GM21360 (cell line): ENCODE measurements around the gene ADCK1.
"Not testable (repeated sequence)": the region's sequence is repeated elsewhere in the genome, so short reads cannot be mapped to it uniquely, and the experiment has no call there.

Experiments used
- ATAC-seq: cut with Tn5 transposase; IDR thresholded peaks from one replicate; pipeline ENCODE4 v1.9.1; 2021; ENCODE audit warnings: mild to moderate bottlenecking, moderate library complexity; ENCODE audit not compliant: unreplicated experiment

ADCK1 gene

DNA sequence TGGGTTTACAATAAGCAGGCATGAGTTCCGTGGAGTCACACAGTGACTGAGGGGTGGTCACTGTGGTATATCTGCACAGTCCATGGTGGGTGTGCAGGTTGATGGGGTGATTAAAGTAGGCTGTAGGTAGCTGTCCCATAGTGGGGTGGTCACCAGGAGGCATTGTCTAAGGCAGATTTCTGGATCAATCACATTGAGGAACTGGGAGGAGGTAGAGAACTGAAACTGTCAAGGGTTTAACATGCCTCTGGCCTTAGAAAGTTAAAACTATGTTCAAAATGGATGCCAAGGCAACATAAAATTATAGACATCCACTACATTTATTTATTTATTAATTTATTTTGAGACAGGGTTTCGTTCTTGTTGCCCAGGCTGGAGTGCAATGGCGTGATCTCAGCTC lies 8.3 kb downstream of the ADCK1 start:
- no peak for ATAC-seq

- no peak for ATAC-seq
Observed at GRCh38 chr14:77809011-77809410, 9.1 kb downstream of the ADCK1 start.

- ATAC-seq, result no peak
Observed at GRCh38 chr14:77812028-77812427, 12.1 kb downstream of the ADCK1 start.

- ATAC-seq, result not testable (repeated sequence)
Observed at GRCh38 chr14:77812682-77813081, 12.8 kb downstream of the ADCK1 start.

DNA sequence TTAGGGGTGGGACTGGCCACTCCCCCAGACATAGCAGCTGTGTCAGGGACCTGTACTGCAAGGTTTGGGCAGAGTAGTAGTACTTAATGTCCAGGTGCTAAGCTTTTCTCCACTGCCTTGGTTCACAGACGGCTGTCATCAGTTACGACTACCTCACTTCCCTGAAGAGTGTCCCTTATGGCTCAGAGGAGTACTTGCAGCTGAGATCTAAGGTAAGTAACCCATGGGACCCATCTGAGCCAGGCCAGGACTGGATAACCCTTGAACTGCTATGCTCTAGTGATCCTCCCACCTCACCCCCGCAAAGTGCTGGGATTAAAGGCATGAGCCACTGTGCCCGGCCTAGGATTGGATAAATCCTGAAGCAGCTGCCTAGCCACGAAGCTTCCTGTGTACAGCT lies 22.4 kb downstream of the ADCK1 start:
- ATAC-seq, result no peak

GRCh38 chr14:77822741-77823140 lies 22.8 kb downstream of the ADCK1 start:
- ATAC-seq, result no peak

GRCh38 chr14:77823378-77823777 lies 23.5 kb downstream of the ADCK1 start:
- ATAC-seq, result no peak

- ATAC-seq, result no peak
Observed at GRCh38 chr14:77825895-77826519, 26.1 kb downstream of the ADCK1 start.

- ATAC-seq, result no peak
Observed at GRCh38 chr14:77830692-77831091, 30.8 kb downstream of the ADCK1 start.

GRCh38 chr14:77832297-77832696 lies 32.4 kb downstream of the ADCK1 start:
- ATAC-seq, result no peak

- ATAC-seq, result no peak
Observed at GRCh38 chr14:77837926-77838325, 38.0 kb downstream of the ADCK1 start.

DNA sequence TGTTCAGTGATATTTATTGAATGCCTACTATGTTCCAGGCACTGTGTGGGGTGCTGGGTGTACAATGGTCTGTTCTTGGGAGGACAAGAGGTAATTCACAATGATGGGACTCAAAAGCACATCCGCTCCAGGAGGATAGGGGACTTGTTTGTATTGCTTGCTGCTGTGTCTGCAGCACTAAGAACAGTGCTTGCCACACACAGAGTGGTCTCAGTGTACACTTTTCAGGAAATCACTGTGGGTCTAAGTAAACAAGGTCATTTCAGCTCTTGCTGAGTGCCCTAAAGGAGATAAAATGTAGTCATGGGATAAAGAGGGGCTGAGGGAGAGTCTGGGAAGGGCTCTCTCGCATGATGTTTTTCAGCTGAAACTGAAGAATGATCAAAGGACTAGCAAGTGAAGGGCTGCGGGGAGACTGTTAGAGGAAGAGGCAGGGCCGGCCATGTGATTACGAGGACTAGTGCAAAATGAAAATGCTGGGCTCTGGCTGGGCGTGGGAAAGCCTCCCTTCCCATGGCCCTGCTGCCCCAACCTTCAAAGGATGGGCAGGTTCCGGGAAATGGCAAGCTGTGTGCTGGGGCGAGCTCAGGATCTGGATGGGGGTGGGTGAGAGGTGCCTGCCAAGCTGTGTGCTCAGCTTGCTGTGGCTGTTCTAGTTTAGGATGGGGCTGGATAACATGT lies 39.1 kb downstream of the ADCK1 start:
- ATAC-seq, result no peak

- no peak for ATAC-seq
Observed at GRCh38 chr14:77843195-77843594, 43.3 kb downstream of the ADCK1 start.

- ATAC-seq, result no peak
Observed at GRCh38 chr14:77843651-77844050, 43.7 kb downstream of the ADCK1 start.

- no peak for ATAC-seq
Observed at GRCh38 chr14:77844802-77845201, 44.9 kb downstream of the ADCK1 start.

DNA sequence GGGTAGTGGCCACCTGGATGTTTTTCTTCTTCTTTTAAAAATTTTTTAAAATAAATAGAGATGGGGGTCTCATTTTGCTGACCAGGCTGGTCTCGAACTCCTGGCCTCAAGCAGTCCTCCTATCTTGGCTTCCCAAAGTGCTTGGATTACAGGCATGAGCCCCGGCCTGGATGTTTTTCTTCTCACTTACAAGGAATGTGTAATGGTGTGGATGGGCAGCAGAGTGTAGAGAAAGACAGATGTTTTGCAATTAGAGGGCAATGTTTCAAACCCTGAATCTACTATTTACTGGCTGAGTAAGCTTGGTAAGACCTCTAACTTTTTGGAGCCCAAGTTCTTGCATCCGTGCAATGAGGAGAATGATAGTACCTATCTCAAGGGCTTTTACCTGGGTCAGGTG lies 48.1 kb downstream of the ADCK1 start:
- ATAC-seq, result no peak

DNA sequence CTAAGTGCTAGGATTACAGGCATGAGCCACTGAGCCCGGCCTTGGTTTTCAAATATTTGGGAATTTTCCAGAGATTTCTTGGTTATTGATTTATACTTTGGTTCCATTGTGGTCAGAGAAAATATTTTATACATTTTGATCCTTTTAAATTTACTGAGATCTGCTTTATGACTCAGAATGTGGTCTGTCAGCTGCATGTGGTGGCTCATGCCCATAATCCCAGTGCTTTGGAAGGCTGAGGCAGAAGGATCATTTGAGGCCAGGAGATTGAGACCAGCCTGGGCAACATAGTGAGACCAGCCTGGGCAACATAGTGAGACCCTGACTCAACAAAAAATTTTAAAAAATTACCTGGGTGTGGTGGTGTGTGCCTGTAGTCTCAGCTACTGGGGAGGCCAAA lies 49.8 kb downstream of the ADCK1 start:
- no peak for ATAC-seq

- ATAC-seq, result no peak
Observed at GRCh38 chr14:77853919-77854318, 54.0 kb downstream of the ADCK1 start.

DNA sequence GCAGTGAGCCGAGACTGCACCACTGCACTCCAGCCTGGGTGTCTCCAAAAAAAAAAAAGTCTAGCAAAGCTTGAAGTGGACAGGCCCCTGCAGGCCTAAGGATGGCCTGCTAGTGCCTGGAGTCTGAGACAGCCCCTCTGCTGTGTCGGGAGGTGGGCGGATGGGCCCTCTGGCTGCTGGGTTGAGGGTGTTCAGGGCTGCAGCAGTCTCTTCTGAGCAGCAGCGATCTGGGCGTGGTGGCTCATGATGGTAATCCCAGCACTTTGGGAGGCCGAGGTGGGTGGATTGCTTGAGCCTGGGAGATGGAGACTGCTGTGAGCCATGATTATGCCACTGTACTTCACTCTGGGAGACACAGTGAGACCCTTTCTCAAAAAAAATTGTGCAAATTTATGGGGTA lies 57.0 kb downstream of the ADCK1 start:
- ATAC-seq, result no peak

GRCh38 chr14:77859934-77860570 lies 60.1 kb downstream of the ADCK1 start:
- ATAC-seq, result no peak

GRCh38 chr14:77861201-77861600 lies 61.3 kb downstream of the ADCK1 start:
- ATAC-seq, result no peak

GRCh38 chr14:77862154-77862786 lies 62.4 kb downstream of the ADCK1 start:
- peak; percentile 71 for ATAC-seq
